COLO829 (cell line): Measurements from ENCODE around the gene MRPL28.
"Not testable (repeated sequence)": the region's sequence is repeated elsewhere in the genome, so short reads cannot be mapped to it uniquely, and the experiment has no call there.

Source experiments
- DNase-seq: peaks from one replicate; pipeline ENCODE4 v3.0.0; 2012; ENCODE audit warnings: low spot score

MRPL28 gene

DNA sequence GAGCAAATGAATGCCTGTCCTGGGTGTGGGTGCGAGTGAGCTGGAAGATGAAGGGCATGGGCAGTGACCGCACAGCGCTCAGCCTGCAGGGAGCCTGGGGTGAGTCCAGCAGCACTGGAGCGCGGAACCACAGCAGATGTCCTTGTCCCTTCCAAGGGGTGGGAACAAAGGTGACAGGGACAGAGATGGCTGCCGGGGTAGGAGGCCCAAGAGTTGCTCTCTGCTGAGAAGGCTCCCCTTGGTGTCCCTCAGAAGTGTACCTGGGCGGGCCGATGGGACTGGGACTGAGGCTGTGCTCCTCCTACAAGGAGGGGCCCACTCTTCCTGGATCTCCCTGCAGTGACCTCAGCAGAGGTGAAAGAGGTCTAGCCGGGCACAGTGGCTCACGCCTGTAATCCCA, 19.0 kb upstream of the MRPL28 start:
- DNase-seq: no peak

DNA sequence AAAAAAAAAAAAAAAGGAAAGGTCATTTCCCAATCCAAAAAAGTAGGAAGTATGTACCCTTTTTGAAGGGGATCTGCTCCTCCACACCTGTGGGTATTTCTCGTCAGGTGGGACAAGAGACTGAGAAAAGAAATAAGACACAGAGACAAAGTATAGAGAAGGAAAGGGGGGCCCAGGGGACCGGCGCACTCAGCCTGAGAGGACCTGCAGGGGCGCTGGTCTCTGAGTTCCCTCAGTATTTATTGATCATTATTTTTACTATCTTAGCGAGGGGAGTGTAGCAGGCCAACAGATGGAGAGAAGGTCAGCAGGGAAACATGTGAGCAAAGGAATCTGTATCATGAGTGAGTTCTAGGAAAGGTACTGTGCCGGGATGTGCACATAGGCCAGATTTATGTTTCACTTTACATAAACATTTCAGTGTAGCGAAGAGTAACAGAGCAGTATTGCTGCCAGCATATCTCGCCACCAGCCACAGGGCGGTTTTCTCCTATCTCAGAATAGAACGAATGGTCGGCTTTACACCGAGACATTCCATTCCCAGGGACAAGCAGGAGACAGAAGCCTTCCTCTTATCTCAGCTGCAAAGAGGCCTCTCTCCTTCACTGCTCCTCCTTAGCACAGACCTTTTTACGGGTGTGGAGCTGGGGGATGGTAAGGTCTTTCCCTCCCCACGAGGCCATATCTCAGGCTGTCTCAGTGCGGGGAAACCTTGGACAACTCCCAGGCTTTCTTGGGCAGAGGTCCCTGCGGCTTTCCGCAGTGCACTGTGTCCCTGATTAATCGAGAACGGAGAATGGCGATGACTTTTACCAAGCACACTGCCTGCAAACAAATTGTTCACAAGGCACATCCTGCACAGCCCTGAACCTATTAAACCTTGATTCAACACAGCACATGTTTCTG, 17.7 kb upstream of the MRPL28 start:
- DNase-seq: not testable (repeated sequence)

DNA sequence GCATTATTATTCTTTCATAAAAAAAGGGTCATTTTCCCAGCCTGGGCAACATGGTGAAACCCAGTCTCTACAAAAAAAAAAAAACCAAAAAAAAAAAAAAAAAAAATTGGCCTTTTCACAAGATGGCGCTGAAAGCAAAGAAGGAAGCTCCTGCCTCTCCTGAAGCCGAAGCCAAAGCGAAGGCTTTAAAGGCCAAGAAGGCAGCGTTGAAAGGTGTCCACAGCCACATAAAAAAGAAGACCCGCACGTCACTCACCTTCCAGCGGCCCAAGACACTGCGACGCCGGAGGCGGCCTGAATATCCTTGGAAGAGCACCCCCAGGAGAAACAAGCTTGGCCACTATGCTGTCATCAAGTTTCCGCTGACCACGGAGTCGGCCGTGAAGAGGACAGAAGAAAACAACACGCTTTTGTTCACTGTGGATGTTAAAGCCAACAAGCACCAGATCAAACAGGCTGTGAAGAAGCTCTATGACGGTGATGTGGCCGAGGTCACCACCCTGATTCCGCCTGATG, 16.4 kb upstream of the MRPL28 start:
- DNase-seq: peak; percentile 70

DNA sequence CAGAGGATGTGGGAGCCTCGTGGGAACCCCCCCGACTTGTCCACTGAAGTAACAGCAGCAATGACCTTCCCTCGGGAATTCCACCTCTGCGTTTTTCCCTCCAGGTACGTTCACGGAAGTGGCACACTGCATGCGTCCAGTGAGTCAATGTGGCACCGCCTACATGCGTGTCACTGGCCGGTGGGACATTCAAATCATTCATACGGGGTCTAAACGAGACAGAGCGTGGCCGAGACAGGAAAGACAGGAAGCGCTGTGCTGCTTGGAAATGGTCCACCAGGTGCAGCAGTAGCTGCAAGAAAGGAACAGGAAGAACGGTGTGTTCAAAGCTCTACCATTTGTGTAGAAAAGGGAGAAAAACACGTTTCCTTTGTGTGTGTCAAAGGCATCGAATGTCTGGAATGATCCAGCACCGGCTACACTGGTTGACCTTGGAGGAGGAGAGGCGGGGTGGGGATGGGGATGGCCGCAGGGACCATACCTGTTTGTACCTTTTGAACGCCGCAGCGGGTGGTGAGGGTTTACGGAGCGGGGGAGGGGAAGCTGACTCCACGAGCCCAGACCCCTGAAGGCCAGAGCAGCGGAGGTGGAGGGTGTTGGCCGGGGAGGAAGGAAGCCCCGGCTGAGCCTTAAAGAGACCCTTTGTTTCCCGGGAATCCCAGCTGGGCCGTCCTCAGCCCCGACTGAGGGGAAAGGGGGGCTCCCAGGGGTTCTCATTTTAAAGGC, 13.2 kb upstream of the MRPL28 start:
- no peak for DNase-seq

DNA sequence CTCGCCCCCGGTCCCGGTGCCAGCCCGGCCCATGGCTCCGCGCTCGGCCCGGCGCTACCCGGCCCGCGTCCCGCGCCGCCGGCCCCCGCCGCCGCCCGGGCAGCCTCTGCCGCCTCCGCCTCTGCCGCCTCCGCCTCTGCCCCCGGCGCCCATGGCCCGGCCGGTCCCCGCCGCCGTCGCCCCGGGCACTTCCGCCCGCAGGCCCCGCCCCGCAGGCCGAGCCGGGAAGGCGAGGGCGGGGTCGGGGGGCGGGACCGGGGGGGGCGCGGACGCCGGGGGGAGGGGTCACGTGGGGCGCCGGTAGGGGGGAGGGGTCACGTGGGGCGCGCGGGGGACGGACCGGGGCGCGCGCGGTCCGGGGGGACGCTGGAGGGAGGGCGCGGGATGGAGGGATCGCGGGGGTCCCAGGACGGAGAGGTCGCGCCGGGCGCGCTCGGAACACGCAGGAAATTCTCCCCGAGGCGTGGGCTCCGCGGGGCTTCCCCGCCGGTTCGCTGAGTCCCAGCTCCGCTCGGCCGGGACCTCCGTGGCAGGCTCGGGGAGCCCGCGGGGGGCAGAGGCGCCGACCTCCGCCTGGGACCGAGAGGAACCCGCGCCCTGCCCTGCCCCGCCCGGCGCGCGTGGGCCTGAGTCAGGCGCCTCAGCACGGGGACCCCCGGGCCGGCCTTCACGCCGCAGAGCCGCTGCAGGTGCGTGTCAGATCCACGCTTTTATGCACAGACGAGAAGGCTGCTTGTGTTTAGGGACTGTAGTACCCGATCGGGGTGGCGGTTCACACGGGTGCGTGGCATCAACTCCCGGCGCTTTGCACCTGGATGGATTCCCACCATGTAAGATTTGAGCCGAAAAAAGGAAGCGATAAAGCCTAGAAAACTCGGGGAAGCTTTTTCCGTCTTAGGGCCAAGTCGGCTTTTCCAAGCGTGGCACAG, 11.7 kb upstream of the MRPL28 start, which contains the start of gene PGAP6:
TSS of gene PGAP6 (minus strand) at position 190 of the 929 bp plus-strand sequence. CDS start at position 33, 157 bp downstream.
- no peak for DNase-seq

DNA sequence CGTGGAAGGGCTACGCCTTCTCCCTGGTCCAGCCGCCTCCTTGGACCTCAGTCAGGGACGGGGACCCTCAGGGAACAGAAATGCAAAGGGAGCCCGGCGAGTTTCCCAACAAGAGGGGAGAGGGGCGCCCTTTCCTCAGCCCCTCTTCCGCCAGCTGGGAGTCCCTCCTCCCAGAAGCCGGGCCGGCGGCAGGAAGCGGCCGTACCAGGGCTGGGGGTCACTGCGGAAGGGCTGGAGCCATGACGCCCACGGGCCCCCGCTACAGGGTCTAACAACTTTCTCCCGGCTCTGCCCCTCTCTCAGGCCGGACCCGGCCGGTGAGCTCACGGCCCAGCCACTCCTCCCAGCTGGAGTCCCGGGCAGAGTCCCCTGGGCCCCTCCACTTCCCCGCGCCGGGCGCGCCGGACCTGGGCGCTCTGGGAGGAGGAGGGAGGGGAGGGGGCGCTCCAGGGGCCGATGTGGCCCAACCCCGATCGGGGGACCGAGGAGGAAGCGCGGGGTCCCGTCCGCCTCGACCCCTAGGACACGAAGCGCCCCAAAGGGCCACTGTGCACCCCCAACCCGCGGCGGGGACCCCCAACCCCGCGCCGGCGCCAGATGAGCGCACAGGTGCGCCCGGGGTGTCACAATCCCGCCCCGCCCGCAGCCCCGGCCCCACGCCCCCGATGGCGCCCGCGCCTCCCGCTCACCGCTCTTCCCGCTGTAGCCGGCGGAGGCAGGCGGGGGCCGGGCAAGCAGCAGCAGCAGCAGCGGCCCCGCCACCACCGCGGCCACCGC, 10.9 kb upstream of the MRPL28 start:
- DNase-seq: no peak

DNA sequence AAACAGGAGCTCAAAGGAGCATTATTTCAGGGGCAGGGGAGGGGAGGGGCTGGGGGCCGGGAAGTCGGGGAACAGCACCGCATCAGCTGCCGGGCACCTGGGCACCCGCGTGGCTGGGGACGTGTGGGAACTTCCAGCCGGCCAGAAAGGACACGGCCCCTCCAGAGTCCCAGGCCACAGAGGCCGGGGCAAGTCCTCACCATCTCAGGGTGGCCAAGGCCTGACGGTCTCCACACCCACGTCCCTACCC, 10.3 kb upstream of the MRPL28 start:
- no peak for DNase-seq

DNA sequence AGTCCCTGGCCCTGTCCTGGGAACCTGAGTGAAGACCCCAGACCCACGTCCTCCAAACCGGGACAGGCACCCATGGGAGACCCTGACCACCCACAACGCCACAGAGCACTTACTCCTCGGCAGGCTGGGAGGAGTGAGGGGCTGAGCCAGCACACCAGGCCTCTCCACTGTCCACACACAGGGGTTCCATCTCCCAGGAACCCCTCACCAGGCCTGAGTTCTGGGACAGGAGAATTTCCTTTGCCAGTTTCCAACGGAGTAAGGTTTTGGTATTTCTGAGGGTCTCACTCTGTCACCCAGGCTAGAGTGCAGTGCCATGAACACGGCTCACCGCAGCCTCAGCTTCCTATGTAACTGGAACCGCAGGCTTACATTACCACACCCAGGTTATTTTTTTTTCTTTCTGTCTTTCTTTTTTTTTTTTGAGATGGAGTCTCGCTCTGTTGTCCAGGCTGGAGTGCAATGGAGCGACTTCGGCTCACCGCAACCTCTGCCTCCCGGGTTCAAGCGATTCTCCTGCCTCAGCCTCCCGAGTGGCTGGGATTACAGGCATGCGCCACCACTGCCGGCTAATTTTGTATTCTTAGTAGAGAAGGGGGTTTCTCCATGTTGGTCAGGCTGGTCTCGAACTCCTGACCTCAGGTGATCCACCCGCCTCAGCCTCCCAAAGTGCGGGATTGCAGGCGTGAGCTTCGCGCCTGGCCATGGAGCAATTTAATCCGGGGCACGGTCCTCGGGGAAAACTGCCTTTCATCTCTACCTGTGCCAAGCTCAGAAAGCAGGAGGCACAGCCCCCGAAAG, 9.8 kb upstream of the MRPL28 start:
- no peak for DNase-seq

DNA sequence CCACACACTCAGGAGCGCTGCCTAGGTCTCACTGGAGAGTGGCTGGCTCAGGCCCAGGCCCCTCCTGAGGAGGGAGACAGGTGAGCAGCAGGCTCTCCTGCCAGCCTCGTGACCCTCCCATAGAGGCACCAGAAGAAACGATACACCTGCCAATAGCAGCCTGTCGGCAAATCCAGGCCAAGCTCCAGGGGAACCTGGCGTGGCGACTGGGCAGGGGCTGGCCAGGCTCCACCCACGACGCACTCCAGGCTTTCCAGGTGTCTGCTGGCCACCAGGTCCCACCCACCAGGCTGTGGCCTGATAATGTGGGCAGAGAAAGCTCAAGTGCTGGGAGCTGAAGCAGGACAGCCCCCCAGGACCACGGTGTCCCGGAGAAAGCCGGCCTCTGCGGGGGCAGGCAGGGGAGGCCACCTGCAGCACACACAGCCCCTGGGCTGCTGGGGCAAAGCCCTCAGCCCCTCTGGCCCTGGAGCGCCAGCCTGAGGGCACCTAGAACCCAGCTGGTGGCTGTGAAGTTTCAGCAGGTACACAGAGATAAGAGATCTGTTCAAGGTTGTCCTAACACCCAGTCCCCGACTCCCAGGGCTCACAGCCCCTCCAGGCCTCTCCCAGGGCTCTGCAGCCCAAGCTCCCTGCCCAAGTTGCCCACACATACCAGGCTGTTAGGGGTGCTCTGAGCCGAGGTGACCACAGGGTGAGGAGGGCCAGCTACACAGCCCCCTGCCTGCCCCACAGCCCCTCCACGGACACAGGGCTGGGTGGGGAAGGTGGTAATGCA, 9.0 kb upstream of the MRPL28 start:
- DNase-seq: no peak

DNA sequence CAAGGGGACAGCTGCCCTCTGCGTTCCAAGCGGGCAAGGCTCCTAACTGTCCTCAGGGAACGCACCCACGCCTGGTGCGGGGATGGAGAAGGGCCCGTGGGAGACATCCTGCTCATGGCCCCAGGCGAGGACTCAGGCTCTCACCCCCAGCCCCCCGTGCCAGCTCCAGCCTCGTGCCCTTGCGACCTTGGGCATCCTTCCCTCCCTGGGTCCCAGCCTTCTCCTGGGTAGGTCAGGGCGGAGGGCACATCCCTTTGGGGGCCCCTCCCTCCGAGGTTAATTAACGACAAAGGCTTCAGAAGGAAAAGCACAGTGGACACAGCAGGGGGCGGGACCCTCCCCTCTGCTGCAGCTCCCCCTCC, 8.5 kb upstream of the MRPL28 start:
- no peak for DNase-seq

DNA sequence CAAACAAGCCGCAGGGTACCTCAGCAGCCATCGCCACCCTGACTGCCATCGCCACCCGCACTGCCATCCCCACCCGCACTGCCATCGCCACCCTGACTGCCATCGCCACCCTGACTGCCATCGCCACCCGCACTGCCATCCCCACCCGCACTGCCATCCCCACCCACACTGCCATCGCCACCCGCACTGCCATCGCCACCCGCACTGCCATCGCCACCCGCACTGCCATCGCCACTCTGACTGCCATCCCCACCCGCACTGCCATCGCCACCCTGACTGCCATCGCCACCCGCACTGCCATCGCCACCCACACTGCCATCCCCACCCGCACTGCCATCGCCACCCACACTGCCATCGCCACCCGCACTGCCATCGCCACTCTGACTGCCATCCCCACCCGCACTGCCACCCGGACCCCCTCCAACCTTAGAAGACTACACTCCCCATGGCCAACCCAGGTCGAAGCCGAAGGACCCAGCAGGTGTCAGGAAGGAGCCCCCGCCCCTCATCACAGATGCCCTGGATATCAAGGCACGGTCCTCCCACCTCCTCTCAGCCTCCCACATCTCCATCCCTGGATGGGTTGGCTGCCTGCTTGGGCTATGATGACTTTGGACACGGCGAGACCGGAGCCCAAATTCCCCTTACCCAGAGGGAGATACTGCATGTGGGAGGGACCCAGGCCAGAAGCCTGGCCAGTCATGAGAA, 7.9 kb upstream of the MRPL28 start:
- DNase-seq: not testable (repeated sequence)

DNA sequence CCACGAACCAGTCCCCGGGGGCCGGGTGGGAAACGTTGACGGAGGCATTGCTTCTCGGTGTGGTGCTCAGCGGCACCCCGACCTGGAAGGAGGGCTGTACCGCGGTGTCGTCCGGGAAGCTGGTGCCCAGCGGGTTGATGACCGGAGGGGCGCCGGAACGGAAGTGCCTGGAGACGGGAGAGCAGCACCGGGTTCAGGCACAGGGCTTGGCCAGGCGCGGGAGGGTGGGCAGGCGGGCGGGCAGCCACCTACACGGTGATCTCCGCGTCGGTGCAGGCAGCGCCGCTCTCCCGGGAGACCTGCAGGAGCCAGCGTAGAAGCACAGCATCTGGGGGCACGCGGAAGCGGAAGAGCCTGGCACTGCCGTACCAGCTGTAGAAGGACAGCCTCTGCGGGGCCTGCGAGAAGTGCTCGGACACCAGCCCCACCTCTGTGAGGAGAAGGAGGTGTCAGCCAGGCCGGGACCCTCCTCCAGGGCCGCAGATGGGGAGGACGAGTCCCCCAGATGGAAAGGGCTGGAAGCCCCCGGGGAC, 7.1 kb upstream of the MRPL28 start:
- no peak for DNase-seq

DNA sequence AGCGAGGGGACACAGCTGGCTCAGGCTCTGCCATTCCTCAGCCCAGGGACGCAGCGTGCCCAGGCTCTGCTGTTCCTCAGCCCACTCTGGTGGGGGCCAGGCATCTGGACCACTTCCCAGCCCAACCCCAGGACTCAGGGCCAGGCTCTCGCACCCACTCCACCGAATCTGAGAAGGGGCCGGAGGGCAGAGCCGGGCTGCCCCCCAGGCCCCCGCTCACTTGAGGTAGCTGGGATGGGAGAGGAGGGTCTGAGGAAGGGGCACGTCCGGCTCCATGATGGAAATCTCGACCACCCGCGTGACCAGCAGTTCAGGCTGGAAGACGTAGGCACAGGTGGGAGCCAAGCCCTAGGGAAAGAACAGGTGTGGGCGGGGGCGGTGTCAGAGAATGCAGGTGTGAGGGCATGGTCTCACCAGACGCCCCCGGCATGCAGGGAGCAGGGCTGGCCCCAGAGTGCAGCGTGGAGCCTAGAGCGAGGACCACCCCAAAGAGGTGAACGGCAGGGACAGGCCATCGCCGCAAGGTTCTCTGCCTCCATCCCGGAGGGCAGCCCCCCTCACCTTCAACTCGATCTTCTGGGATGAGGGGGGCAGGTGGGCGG, 6.6 kb upstream of the MRPL28 start:
- DNase-seq: no peak

DNA sequence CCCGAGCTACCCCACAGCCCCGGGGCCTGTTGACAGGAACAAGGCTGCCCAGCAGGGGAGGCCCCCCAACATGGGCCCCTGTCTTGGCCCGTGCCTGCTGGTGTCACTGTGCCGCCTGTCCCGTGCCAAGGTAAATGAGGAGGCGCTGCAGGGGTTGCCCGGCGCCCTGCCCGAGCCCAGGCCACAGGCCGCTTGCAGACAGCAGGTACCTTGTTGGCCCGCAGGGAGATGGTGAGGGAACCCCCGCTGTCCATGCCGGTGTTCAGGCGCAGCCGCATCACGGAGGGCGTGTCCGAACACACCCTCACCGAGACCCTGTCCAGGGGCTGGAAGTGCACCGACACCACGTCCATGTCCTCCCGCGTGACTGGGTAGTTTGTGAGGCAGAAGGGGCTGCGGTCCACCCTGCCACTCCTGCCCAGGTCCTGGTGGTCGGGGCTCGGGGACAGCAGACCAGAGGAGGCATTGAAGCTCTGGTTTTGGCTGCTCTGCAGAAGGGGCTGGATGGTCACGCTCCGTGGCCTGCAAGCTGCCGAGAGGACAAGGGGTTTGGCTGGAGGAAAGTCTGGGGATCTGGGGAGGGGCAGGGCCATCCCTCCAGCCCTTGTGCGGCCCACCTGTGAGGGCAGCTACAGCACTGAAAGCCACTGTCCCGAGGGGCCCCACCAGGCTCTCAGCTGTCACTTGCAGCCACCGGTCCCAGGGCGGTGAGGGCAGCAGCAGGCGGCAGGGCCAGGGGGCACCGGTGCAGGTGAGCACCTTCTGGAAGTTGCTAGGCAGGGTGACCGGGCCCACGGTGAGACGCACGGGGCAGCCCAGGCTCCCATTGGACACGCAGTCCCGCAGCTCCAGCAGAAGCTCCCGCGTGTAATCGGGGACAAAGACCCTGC, 5.8 kb upstream of the MRPL28 start:
- no peak for DNase-seq

DNA sequence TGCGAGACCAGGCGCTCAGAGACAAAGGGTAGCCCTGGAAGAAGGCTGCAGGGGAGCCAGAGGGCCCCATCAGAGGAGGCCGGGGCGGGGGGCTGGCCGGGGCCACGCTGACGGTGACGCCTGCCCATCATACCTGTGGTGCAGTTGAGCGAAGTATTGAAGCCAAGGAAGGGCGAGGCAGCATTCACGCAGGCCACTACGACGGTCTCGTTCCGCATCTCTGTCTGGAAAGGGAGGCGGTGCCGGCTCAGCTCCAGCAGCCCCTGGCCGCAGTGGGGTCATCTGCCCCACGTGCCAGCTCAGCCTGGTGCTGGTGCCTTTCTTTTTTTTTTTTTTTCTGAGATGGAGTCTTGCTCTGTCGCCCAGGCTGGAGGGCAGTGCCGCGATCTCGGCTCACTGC, 4.9 kb upstream of the MRPL28 start:
- DNase-seq: no peak

DNA sequence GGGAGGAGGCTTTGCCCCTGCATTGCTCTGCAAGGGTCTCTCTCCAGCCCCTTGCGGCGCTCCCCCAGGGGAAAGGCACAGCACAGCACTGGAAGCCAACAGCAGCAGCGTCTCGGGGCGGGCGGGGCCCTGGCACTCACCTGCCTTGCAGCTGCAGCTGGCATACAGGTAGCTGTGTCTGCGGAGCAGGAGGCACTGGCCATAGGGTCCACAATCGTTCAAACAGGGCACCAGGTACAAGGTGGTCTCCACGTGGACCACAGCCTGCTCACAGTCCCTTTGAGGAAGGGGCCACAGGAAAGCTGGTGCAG, 4.2 kb upstream of the MRPL28 start:
- no peak for DNase-seq

DNA sequence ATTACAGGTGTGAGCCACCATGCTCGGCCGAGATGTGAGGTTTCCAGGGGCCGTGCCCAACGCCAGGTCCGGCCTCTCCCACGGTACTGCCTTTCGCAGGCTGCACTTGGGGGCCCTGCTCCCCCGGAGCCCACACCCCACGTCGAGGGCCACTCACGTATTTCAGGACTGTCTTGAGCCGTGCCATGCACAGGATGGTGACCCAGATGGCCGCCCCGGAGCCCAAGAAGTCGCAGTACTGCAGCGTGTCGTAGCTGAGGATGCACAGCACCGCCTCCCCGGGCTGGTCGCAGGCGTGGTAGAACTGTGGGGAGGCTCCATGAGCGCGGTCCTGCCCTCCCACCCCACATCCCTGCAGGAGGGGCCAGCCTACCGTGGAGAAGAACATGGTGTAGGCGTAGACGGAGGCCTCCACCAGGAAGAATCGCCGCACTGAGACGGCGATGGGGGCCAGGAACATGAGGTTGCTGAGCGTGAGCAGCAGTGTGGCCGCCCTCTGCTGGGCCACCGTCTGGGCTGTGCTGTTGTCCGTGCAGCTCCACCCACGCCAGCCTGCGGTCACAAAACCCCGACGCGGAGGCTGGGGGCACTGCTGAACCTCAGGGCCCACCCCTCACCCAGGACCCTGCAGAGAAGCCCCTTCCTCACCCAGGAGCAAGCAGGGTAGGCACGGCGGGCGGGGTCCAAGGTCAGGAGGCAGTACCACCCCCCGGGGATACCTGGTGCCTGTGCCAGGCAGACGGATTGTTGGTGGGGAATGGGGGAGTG, 3.7 kb upstream of the MRPL28 start:
- no peak for DNase-seq
